OCI-LY1 (cell line): Measurements from ENCODE around the gene ESYT2.

Experiments
- H2AFZ ChIP-seq: fragments of 200-600 bp; sonication (generic), shearing (Covaris generic); 2 replicates; pipeline ENCODE4 v1.6.0; 2014; ENCODE audit warnings: antibody characterized with exemption, mild to moderate bottlenecking, low read length
- H3F3A ChIP-seq: fragments of 200-600 bp; sonication (generic), shearing (Covaris generic); 2 replicates; pipeline ENCODE4 v1.6.0; 2014; ENCODE audit warnings: mild to moderate bottlenecking, antibody characterized with exemption, low read length, moderate library complexity; ENCODE audit not compliant: insufficient read depth
- H3K27ac ChIP-seq: fragments of 200-600 bp; sonication (generic); 2 replicates; pipeline ENCODE4 v1.5.1; 2014; ENCODE audit warnings: low read length, mixed run types, mild to moderate bottlenecking, low read depth; ENCODE audit not compliant: poor library complexity, severe bottlenecking
- H3K27me3 ChIP-seq: fragments of 200-600 bp; sonication (generic); 2 replicates; pipeline ENCODE4 v1.6.0; 2014; ENCODE audit warnings: antibody characterized with exemption, mild to moderate bottlenecking, low read length, moderate library complexity; ENCODE audit not compliant: insufficient read depth
- H3K36me3 ChIP-seq: fragments of 200-600 bp; sonication (generic); 2 replicates; pipeline ENCODE4 v1.6.1; 2014; ENCODE audit warnings: mild to moderate bottlenecking, antibody characterized with exemption, low read length, moderate library complexity, mixed read lengths; ENCODE audit not compliant: insufficient read depth
- H3K4me1 ChIP-seq: fragments of 200-600 bp; sonication (generic); 2 replicates; pipeline ENCODE4 v1.5.1; 2014; ENCODE audit warnings: mild to moderate bottlenecking, low read length, moderate library complexity; ENCODE audit not compliant: insufficient read depth, severe bottlenecking
- H3K4me2 ChIP-seq: fragments of 200-600 bp; sonication (generic), shearing (Covaris generic); 2 replicates; pipeline ENCODE4 v1.6.1; 2014; ENCODE audit warnings: low read length
- H3K4me3 ChIP-seq: fragments of 200-600 bp; sonication (generic); 2 replicates; pipeline ENCODE4 v1.5.1; 2014; ENCODE audit warnings: low read length, low read depth, mild to moderate bottlenecking, mixed read lengths; ENCODE audit not compliant: poor library complexity, severe bottlenecking
- H3K79me2 ChIP-seq: fragments of 200-600 bp; shearing (Covaris generic); 2 replicates; pipeline ENCODE4 v1.6.1; 2016; ENCODE audit warnings: mixed run types, low read length, mixed read lengths; ENCODE audit not compliant: insufficient read depth
- H3K9ac ChIP-seq: fragments of 200-600 bp; sonication (generic), shearing (Covaris generic); 2 replicates; pipeline ENCODE4 v1.6.1; 2014; ENCODE audit warnings: mild to moderate bottlenecking, low read length, mixed read lengths
- H3K9me2 ChIP-seq: fragments of 200-600 bp; sonication (generic), shearing (Covaris generic); 2 replicates; pipeline ENCODE4 v1.6.1; 2014; ENCODE audit warnings: low read depth, mild to moderate bottlenecking, low read length, mixed read lengths
- H3K9me3 ChIP-seq: fragments of 200-600 bp; shearing (Covaris generic); 2 replicates; pipeline ENCODE4 v1.6.1; 2014; ENCODE audit warnings: low read length, mixed read lengths
- H4K20me1 ChIP-seq: fragments of 200-600 bp; sonication (generic), shearing (Covaris generic); 2 replicates; pipeline ENCODE4 v1.6.0; 2016; ENCODE audit warnings: mild to moderate bottlenecking, low read length; ENCODE audit not compliant: insufficient read depth
- EZH2 ChIP-seq: fragments of 200-600 bp; sonication (generic), shearing (Covaris generic); IDR thresholded peaks from 2 replicates; pipeline ENCODE4 v1.8.0; 2017; ENCODE audit warnings: borderline replicate concordance, mixed run types, mild to moderate bottlenecking, antibody characterized with exemption, low read length, moderate library complexity, mixed read lengths
- TF ChIP-seq, protein P1 (sequence below): fragments of 200-600 bp; sonication (generic), shearing (Covaris generic); IDR thresholded peaks from 2 replicates; pipeline ENCODE4 v1.5.1; 2017; ENCODE audit warnings: mild to moderate bottlenecking, antibody characterized with exemption, low read length, moderate library complexity, mixed read lengths

Gene ESYT2

DNA sequence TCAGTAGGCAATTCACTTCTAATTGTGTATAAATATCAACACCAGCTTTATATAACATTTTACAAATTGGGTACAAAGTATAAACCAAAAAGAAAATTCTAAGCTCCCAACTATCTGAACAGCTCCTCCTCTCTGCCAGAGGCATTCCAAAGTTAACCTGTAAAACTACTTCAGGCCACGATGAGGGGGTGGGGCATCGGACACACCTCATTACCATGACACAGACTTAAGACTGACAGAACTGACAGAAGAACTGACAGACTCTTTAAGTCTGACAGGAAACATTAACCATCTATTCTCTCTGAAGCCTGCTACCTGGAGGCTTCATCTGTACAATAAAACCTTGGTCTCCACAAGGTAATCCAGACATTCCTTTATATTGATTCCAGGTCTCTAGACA, 12.3 kb downstream of the ESYT2 start:
- Histone ChIP-seq H3K27ac (no peak overlapping the region), H3K9me2 (no peaks in the 10 kb centered on the region), H3K27me3 (no peaks in the 10 kb centered on the region), H2AFZ (no peak overlapping the region), H3K9ac (no peak overlapping the region), H3F3A (no peaks in the 10 kb centered on the region; the same call in 1 of the 2 replicates), H3K4me2 (no peak overlapping the region), H3K9me3 (no peaks in the 10 kb centered on the region), H4K20me1 (0 out of 2 replicates have a peak, but pooled peaks cover 3% of the 10 kb centered on the region), H3K36me3 (no peaks in the 10 kb centered on the region), H3K4me1 (peaks cover 36% of the 10 kb centered on the region), H3K79me2 (0 out of 2 replicates have a peak, but pooled peaks cover 3% of the 10 kb centered on the region), H3K4me3 (no peak overlapping the region)
- no peak for TF ChIP-seq EZH2
- TF ChIP-seq, protein P1, sequence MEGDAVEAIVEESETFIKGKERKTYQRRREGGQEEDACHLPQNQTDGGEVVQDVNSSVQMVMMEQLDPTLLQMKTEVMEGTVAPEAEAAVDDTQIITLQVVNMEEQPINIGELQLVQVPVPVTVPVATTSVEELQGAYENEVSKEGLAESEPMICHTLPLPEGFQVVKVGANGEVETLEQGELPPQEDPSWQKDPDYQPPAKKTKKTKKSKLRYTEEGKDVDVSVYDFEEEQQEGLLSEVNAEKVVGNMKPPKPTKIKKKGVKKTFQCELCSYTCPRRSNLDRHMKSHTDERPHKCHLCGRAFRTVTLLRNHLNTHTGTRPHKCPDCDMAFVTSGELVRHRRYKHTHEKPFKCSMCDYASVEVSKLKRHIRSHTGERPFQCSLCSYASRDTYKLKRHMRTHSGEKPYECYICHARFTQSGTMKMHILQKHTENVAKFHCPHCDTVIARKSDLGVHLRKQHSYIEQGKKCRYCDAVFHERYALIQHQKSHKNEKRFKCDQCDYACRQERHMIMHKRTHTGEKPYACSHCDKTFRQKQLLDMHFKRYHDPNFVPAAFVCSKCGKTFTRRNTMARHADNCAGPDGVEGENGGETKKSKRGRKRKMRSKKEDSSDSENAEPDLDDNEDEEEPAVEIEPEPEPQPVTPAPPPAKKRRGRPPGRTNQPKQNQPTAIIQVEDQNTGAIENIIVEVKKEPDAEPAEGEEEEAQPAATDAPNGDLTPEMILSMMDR, result no peak

DNA sequence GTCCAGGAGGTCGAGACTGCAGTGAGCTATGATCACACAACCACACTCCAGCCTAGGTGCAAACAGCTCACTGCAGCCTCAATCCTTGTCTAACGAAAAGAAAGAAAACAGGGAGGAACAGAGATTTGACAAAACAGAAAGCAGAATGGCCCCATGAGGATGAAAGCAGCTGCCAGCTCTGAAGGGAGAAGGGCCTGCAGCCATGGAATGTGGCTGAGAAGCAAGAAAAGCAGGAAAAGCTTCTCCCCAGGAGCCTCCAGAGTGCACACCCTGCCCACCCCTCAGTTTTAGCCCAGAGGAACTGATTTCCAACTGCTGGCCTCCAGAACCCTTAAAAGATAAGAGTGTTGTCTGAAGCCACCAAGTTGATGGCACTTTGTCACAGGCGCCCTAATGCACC, 13.0 kb downstream of the ESYT2 start:
- Histone ChIP-seq H3K4me1 (peaks cover 36% of the 10 kb centered on the region), H3K27me3 (no peaks in the 10 kb centered on the region), H4K20me1 (0 out of 2 replicates have a peak, but pooled peaks cover 3% of the 10 kb centered on the region), H3K4me2 (no peak overlapping the region), H3K9me3 (no peaks in the 10 kb centered on the region), H3K27ac (no peak overlapping the region), H3K9me2 (no peaks in the 10 kb centered on the region), H3K9ac (no peak overlapping the region), H3F3A (no peaks in the 10 kb centered on the region; the same call in 1 of the 2 replicates), H3K4me3 (no peak overlapping the region), H3K36me3 (no peaks in the 10 kb centered on the region), H3K79me2 (0 out of 2 replicates have a peak, but pooled peaks cover 3% of the 10 kb centered on the region), H2AFZ (no peak overlapping the region)
- no peak for TF ChIP-seq EZH2
- TF ChIP-seq, protein P1, result no peak

DNA sequence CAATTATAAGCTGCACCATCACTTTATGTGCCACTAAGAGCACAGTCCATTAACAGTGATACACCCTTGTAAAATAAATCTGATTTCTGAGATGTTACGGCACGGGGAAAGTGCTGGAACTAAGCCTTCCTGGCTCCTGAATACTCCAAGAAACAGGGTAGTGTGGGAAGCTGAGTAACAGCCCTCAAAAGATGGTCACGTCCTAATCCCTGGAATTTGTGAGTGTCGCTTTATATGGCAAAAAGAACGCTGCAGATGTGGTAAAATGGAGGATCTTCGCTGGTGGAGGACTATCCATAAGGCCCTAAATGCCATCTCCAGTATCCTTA, 13.5 kb downstream of the ESYT2 start:
- H3K4me1 ChIP-seq, result peaks cover 36% of the 10 kb centered on the region
- H3K36me3 ChIP-seq, result no peaks in the 10 kb centered on the region
- no peaks in the 10 kb centered on the region; the same call in 1 of the 2 replicates for H3F3A ChIP-seq
- H3K9me3 ChIP-seq, result no peaks in the 10 kb centered on the region
- no peak for TF ChIP-seq EZH2
- TF ChIP-seq, protein P1, result no peak
- H3K27ac ChIP-seq, result no peak overlapping the region
- H3K79me2 ChIP-seq, result 0 out of 2 replicates have a peak, but pooled peaks cover 3% of the 10 kb centered on the region
- H2AFZ ChIP-seq, result no peak overlapping the region
- no peak overlapping the region for H3K9ac ChIP-seq
- H3K4me3 ChIP-seq, result no peak overlapping the region
- no peak overlapping the region for H3K4me2 ChIP-seq
- 0 out of 2 replicates have a peak, but pooled peaks cover 3% of the 10 kb centered on the region for H4K20me1 ChIP-seq
- no peaks in the 10 kb centered on the region for H3K9me2 ChIP-seq
- no peaks in the 10 kb centered on the region for H3K27me3 ChIP-seq
